GM21619 (cell line): Measurements from ENCODE around the gene PHACTR3.
"Not testable (repeated sequence)": the region's sequence is repeated elsewhere in the genome, so short reads cannot be mapped to it uniquely, and the experiment has no call there.

Experiments used
- ATAC-seq: cut with Tn5 transposase; IDR thresholded peaks from one replicate; pipeline ENCODE4 v1.9.1; 2021; ENCODE audit not compliant: unreplicated experiment

Gene PHACTR3

GRCh38 chr20:59618131-59618530 is 13.8 kb downstream of the PHACTR3 start:
- no peak for ATAC-seq

DNA sequence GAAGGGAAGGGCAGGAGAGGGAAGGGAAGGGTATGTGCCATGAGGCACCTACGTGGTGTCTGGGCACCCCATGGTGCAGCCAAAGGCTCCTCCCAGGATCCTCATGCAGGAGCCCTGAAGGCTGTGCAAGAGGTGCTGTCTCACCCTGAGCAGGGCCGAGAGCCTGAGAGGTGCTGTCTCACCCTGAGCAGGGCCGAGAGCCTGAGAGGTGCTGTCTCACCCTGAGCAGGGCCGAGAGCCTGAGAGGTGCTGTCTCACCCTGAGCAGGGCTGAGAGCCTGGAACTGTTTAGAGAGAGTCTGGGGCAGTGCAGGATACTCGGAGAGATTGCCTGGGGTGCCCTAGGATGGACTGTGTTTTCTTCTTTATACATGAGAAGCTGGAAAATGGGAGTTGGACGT is 14.2 kb downstream of the PHACTR3 start:
- not testable (repeated sequence) for ATAC-seq

DNA sequence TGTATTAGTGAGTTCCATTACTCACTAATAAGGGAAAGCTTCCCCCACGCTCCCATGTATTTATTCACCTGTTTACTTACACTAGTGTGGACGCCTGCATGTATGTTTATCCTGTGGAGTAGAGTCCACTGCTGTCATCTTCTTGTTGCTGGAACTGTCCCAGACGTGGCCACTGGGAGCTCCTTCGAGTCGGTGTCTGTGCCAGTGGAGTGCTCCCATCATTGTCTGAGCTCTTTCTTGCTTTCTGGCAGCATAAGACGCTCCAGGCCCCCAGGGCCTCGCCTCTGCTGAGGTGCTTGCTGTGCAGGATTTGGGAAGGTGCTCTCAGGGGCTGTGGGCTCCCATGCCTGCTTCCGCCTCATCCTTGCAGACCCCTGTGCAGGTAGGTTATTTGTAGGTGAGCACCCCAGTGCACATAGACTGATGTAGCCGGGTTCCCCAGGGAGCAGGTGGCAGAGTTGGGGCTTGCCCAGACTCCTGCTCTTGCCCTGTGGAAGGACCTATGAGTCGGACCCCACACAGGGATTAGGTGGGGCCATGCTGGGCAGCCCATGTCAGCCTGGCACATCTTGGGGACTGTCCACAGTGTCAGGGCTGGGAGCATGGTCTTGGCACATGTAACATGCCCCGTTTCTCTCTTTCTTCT is 16.6 kb downstream of the PHACTR3 start:
- ATAC-seq, result no peak

DNA sequence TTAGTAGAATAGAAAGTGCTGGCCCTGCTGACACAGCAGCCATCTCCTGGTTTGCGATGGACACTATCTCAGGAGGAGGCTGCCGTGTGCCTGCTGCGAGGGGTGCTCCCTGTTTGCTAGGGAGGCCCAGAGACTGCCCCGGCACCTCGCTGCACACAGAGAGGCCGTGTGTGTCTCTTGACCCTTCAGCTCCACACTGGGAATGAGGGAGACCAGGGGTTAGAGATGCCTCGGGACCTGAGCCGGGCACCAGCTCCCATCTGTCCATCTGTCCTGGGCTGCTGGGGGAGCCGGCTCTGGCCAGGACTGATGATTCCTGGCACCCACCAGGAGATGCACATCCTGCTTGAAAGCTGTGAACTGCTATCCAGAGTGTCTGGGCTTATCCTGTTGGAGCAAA is 18.2 kb downstream of the PHACTR3 start:
- no peak for ATAC-seq

- no peak for ATAC-seq
These were observed 18.8 kb downstream of the PHACTR3 start for GRCh38 chr20:59623133-59623532.

GRCh38 chr20:59623583-59623982 is 19.2 kb downstream of the PHACTR3 start:
- ATAC-seq, result no peak

- ATAC-seq, result no peak
These were observed 20.1 kb downstream of the PHACTR3 start for GRCh38 chr20:59624401-59624800.

DNA sequence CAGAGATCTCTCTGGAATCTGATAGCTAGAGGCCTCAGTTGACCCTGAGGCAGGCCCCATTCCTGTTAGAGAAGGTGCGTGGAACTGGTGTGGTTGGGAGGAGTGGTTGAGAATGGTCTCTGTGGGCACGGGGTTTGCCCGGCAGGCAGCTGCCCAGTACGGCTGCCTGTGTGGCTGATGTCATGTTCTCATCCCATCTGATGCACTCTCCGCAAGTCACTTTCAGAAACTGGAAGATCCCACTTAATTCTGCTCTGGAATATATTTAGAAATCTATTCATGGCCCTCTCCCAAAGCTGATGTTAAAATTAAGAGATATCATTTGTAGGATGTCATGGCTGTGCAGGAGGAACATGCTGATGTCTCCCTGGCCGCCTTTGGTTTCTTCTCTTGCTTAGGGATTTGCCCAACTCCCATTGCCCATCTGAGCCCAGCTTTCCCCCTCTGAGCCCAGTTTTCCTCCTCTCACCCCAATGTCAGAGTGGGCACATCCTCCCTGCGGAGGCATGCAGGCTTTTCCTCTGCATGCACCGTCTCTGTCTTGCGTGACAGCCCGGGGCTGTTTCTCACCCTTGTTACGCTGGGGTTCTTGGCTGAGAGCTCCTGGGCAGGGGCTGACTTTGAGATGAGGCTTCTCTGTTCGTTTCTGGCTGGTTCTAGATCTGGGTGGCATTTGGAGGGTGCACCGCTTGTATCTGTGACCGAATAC is 21.0 kb downstream of the PHACTR3 start:
- ATAC-seq, result no peak

DNA sequence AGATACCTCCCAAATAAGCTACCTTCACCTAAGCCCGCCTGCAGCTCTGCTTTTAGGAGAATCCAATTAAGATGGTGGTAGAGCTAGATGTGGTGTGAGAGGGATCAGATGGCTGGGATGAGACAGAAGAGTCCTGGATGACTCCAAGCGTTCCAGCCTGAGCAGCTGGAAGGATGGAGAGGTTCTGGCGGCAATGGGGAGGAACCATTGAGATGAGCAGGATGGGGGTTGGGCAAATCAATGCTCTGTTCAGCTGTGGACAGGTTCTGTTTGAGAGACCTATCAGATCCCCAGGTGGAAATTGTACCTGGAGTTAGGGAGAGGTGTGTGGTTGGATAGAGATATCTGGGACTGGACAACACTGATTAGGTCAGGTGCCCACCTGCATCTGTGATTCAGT is 23.0 kb downstream of the PHACTR3 start:
- no peak for ATAC-seq

DNA sequence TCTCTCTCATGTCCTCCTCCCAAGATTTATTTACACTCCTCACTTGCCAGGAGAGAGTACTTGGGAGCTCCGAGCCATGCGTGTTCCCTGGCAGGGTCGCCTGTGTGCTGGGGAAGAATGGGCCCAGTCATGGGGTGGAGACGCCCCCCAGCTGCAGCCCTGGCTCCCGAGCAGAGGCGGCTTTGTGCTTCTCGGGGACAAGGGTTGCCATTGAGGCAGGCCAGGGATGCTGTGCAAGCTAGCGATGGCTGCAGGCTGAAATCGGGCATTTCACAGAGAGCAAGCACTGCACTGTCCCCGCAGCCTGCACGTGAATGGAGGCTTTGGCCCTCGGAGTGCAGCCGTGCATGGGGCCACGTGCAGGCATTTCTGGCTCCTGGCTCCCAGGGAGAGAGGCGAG is 23.8 kb downstream of the PHACTR3 start:
- ATAC-seq, result no peak

DNA sequence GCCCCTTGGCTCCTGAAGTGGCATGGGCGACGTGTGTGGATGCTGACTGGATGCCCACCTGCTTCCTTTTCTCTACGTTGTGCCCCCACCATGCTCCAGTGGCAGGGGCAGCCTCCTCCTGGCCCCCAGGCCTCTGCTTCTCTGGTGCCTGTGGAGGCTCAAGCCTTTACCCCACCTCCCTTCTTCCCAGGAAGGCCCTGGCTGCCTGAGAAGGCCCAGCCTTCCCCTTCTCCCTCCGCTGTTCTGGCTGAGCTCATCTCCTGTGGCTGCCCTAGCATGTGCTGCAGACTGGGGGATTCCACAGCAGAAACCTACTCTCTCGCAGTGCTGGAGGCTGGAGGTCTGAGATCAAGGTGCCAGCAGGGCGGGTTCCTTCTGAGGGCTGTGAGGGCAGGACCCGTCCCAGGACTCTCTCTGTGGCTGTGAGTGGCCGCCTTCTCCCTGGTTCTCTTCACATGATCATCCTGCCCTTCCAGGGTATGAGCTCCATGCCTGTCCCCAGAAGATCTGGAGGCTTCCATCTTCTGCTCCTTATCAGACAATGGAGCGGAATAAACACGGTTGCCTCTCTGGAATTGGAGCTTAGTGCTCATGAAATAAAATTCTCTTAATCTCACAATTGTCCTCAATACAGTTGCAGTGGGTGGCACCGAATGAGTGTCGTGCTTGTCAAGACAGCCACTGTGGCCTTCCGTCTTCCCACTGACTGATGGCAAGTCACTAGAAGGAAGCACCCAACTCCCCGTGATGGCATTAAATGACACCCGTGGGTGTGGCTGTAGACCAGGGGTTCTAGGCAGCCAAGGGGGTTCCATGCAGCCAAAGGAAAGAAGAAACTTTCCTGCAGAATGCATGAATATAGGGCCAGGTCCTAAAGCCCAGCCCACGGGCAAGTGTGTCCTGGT is 25.1 kb downstream of the PHACTR3 start:
- ATAC-seq, result no peak

DNA sequence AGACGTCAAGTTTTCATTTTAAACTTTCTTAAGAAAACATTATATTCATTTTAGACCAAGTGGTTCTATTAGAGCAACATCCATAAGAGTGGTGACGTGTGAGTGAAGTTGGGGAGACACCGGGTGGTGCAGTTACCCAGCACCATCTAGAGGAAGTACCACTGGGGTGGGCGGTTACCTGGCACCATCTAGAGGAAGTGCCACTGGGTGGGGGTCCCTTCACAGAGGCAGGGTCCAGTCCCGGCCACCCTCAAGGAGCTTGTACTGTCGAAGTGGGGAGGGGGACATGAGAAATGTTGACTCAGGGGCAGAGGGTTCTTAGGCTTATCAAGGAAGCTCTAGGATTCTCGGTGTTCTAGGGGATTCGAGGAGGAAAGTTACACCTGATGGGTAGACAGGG is 26.2 kb downstream of the PHACTR3 start:
- ATAC-seq, result no peak

GRCh38 chr20:59631751-59632540 is 27.6 kb downstream of the PHACTR3 start:
- ATAC-seq, result no peak

- no peak for ATAC-seq
These were observed 28.3 kb downstream of the PHACTR3 start for GRCh38 chr20:59632541-59633113.

GRCh38 chr20:59633656-59634251 is 29.4 kb downstream of the PHACTR3 start:
- ATAC-seq, result no peak

GRCh38 chr20:59634435-59635005 is 30.2 kb downstream of the PHACTR3 start:
- no peak for ATAC-seq

DNA sequence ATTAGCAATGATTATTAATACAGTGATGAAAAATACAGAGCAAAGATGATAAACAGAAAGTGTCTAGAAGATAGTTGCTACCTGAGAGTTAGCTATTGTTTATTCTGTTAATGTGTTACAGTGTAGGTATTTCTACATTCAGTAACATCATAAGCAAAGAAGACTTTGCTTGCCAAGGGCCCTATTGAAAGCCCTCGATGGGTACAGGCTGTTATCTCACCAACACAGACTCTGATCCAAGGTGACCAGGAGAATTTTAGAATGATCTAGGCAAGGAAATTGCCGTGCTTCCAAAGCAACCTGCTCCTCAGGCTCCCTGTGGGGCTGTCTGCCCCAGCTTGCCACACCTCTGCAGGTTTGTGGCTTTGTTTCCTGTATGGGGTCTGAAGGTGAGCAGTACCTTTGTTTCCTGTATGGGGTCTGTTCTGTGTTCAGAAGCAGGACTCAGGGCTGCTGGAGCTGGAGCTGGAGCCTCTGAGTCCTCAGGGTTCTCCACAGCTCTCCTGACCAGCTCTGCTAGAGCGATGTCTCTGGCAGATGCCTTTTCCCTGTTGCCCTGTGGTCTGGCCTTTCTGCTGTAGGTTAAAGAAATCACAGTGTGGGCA is 32.5 kb downstream of the PHACTR3 start:
- ATAC-seq, result no peak

GRCh38 chr20:59640267-59640666 is 35.9 kb downstream of the PHACTR3 start:
- ATAC-seq, result no peak

- no peak for ATAC-seq
These were observed 39.3 kb downstream of the PHACTR3 start for GRCh38 chr20:59643615-59644061.
